Kidney (tissue), 14 donors: ENCODE data around the gene ARHGEF17. TPM values are rescaled to one million over a fixed set of nuclear protein-coding genes. Genes with fewer than 3 reads are reported as not detected.
A peak's percentile ranks its signal among the peaks of the same experiment; 100 is the strongest.

Experiments used
- DNase-seq, 5 donors: peaks; one replicate each; pipeline ENCODE4 v3.0.0-alpha.2; 2013 to 2020
- FAIRE-seq: peaks from 2 replicates; lab custom pipeline; 2012; peaks lifted over from hg19 to GRCh38; lab: Jason Lieb, UNC
- H3K27ac ChIP-seq, 2 donors: one replicate each; pipeline ENCODE4 v1.7.0; 2013; ENCODE audit warnings: low read depth in 2 of 2, low read length in 2 of 2, inconsistent platforms in 1 of 2
- H3K27me3 ChIP-seq: one replicate; pipeline ENCODE4 v1.7.1; 2013; ENCODE audit warnings: low read length, inconsistent platforms; ENCODE audit not compliant: control insufficient read depth, insufficient read depth
- H3K36me3 ChIP-seq, 3 donors: one replicate each; pipeline versions ENCODE4 v1.7.0 to v1.7.1; 2013; ENCODE audit warnings: low read length in 3 of 3, control low read depth in 1 of 3, inconsistent platforms in 1 of 3; ENCODE audit not compliant: insufficient read depth in 3 of 3, control insufficient read depth in 2 of 3
- H3K4me1 ChIP-seq, 3 donors: one replicate each; pipeline versions ENCODE4 v1.7.0 to v1.7.1; 2013; ENCODE audit warnings: low read length in 3 of 3, inconsistent platforms in 1 of 3, low read depth in 1 of 3; ENCODE audit not compliant: control insufficient read depth in 2 of 3, insufficient read depth in 2 of 3
- H3K4me3 ChIP-seq, 3 donors: one replicate each; pipeline versions ENCODE4 v1.7.0 to v1.8.1; 2013; ENCODE audit warnings: low read length in 3 of 3, control low read depth in 1 of 3, inconsistent platforms in 1 of 3
- H3K9ac ChIP-seq, 3 donors: one replicate each; pipeline versions ENCODE4 v1.7.0 to v1.7.1; 2013; ENCODE audit warnings: low read length in 3 of 3, control low read depth in 1 of 3, inconsistent platforms in 1 of 3
- H3K9me3 ChIP-seq, 3 donors: one replicate each; pipeline versions ENCODE4 v1.7.0 to v1.7.1; 2013; ENCODE audit warnings: low read length in 3 of 3, control low read depth in 1 of 3, inconsistent platforms in 1 of 3; ENCODE audit not compliant: control insufficient read depth in 2 of 3, insufficient read depth in 1 of 3
- CTCF ChIP-seq: IDR thresholded peaks from 3 replicates; pipeline ENCODE4 v1.5.1; 2012; ENCODE audit warnings: mild to moderate bottlenecking, moderate library complexity, borderline replicate concordance; ENCODE audit not compliant: insufficient read depth; ENCODE audit errors: extremely low read depth
- intact Hi-C: fragments of 100-400 bp; cut with DNase I; formaldehyde crosslinking; loops from one replicate; pipeline ENCODE4 v1.11.1; 2022
- polyA plus RNA-seq: library from polyadenylated mRNA; stranded (reverse); fragments of 350-450 nt; fragmentation: Illumina TruSeq; extraction: RNeasy Lipid Tissue Mini Kit (QIAGEN cat#74804); gene quantifications from one replicate; pipeline ENCODE4 v1.2.3, GENCODE V29; 2014; ENCODE audit warnings: low read depth, low replicate concordance; ENCODE audit not compliant: insufficient read depth
- total RNA-seq: library from RNA; stranded (reverse); fragmentation: NEBNext Ultra II Directional; extraction: Animal tissue kit (Norgen Biotek cat#: 25700); gene quantifications from one replicate; pipeline ENCODE4 v1.2.1, GENCODE V29; 2021
- donor health status: control.
- donor health status: control.
- donor health status: control.
- donor health status: control.
- donor health status: control.
- donor health status: DM: yes; HTN: yes; CAD: no.
- donor health status: Normal renal cell carcinoma (clear cell type).

The ARHGEF17 gene
- total and polyA plus RNA-seq, 2 donors from 2014 or later, result 36.6 to 68.2 TPM

- intact Hi-C loops, result no loop called here
- Histone ChIP-seq H3K36me3 (peaks cover 0 to 11% (median 2%) of the 10 kb centered on the region in 3 donors), H3K4me1 (peaks cover 12 to 89% (median 69%) of the 10 kb centered on the region in 3 donors), H3K9me3 (no peaks in the 10 kb centered on the region), H3K9ac (no peak overlapping the region), H3K27ac (peak overlapping the region; percentile 87), H3K27me3 (no peaks in the 10 kb centered on the region), H3K4me3 (peak overlapping the region in 2 of 3 donors; percentile 3 to 20)
- DNase-seq (no peak), FAIRE-seq (no peak)
- TF ChIP-seq CTCF, result no peak
These were observed 8.3 kb downstream of the ARHGEF17 start for GRCh38 chr11:73316422-73316821.

- Histone ChIP-seq H3K9ac (peak overlapping the region in 1 of 3 donors; percentile 52), H3K27ac (peak overlapping the region; percentile 79 to 87), H3K9me3 (no peaks in the 10 kb centered on the region), H3K36me3 (peaks cover 0 to 7% (median 2%) of the 10 kb centered on the region in 3 donors), H3K4me3 (no peak overlapping the region), H3K4me1 (peaks cover 13 to 90% (median 68%) of the 10 kb centered on the region in 3 donors), H3K27me3 (no peaks in the 10 kb centered on the region)
- intact Hi-C loops, result no loop called here
- FAIRE-seq, result no peak
- TF ChIP-seq CTCF, result no peak
- peak in 1 of 5 donors; percentile 84 for DNase-seq
These were observed 9.3 kb downstream of the ARHGEF17 start for GRCh38 chr11:73317373-73317772.

GRCh38 chr11:73317803-73318202 is 9.7 kb downstream of the ARHGEF17 start:
- peaks cover 17 to 90% (median 72%) of the 10 kb centered on the region in 3 donors for H3K4me1 ChIP-seq
- DNase-seq (no peak), FAIRE-seq (no peak)
- peak overlapping the region in 1 of 3 donors; percentile 52 for H3K9ac ChIP-seq
- no peaks in the 10 kb centered on the region for H3K9me3 ChIP-seq
- no peak overlapping the region for H3K4me3 ChIP-seq
- TF ChIP-seq CTCF, result no peak
- H3K27ac ChIP-seq, result peak overlapping the region; percentile 79 to 87
- H3K36me3 ChIP-seq, result peaks cover 0 to 7% (median 2%) of the 10 kb centered on the region in 3 donors
- no peaks in the 10 kb centered on the region for H3K27me3 ChIP-seq
- intact Hi-C loops, result no loop called here
